Ovary (tissue), 9 donors: ENCODE results near the gene MAFG. TPM values are rescaled to one million over a fixed set of nuclear protein-coding genes. Genes with fewer than 3 reads are reported as not detected.

ENCODE experiments used
- DNase-seq, 5 donors: peaks; one replicate each; pipeline ENCODE4 v3.0.0-alpha.2; 2019 to 2020
- H3K27ac ChIP-seq, 2 donors: fragments of 200-600 bp; one replicate each; pipeline versions ENCODE4 v1.5.1 to v1.8.0; 2019 to 2022
- H3K27me3 ChIP-seq: fragments of 200-600 bp; one replicate; pipeline ENCODE4 v1.8.0; 2022
- H3K36me3 ChIP-seq: fragments of 200-600 bp; sonication (generic); one replicate; pipeline ENCODE4 v1.5.1; 2019
- H3K4me1 ChIP-seq: one replicate; pipeline ENCODE4 v1.8.1; 2013; ENCODE audit warnings: mild to moderate bottlenecking, moderate library complexity; ENCODE audit not compliant: insufficient read depth
- H3K4me3 ChIP-seq: fragments of 200-600 bp; sonication (generic); one replicate; pipeline ENCODE4 v1.5.1; 2017
- H3K9me3 ChIP-seq, 2 donors: fragments of 200-600 bp in 1 of 2; sonication (generic) in 1 of 2; one replicate each; pipeline versions ENCODE4 v1.5.1 to v1.8.1; 2013 to 2019; ENCODE audit warnings: mild to moderate bottlenecking in 1 of 2, moderate library complexity in 1 of 2
- EP300 ChIP-seq: sonication (generic); formaldehyde crosslinking; IDR thresholded peaks from one replicate; pipeline ENCODE4 v1.6.1; 2017; ENCODE audit warnings: antibody characterized with exemption
- POLR2A ChIP-seq: fragments of 450-650 bp; IDR thresholded peaks from one replicate; pipeline ENCODE4 v1.6.1; 2017; ENCODE audit warnings: antibody characterized with exemption, mild to moderate bottlenecking, moderate library complexity
- WGBS, 3 donors: extraction: QIAGEN DNeasy Blood & Tissue Kit in 1 of 3; methylation state at CpG; one replicate each; pipeline versions ENCODE4 v1.1.5 to v1.1.7; 2013 to 2017; 5-methylcytosine and 5-hydroxymethylcytosine counted together
- intact Hi-C, 4 donors: fragments of 100-400 bp; cut with DNase I; formaldehyde crosslinking; loops; one replicate each; pipeline versions ENCODE4 v1.11.0 to v1.15.1; 2022 to 2023
- polyA plus RNA-seq, 2 donors: library from polyadenylated mRNA; stranded (reverse); fragments of 200-250 nt in 1 of 2; fragments of 350-450 nt in 1 of 2; fragmentation: Illumina TruSeq in 1 of 2; extraction: RNeasy Lipid Tissue Mini Kit (QIAGEN cat#74804) in 1 of 2; gene quantifications; one replicate each; pipeline ENCODE4 v1.2.3, GENCODE V29; 2013 to 2014
- total RNA-seq, 7 donors: library from RNA; depleted of rRNA in 2 of 7; stranded (reverse); fragments of >200 nt in 2 of 7; fragmentation: NEBNext Ultra II Directional in 3 of 7; extraction: Animal tissue kit (Norgen Biotek cat#: 25700) in 3 of 7; gene quantifications; one replicate each; pipeline versions ENCODE4 v1.1.0 to v1.2.4, GENCODE V29; 2016 to 2023
- TF ChIP-seq, protein P1 (sequence below), 3 donors: fragments of 450-650 bp in 2 of 3; fragments of 200-600 bp in 1 of 3; IDR thresholded peaks; one replicate each; pipeline versions ENCODE4 v1.5.1 to v1.8.0; 2016 to 2022; ENCODE audit warnings: antibody characterized with exemption in 3 of 3, mild to moderate bottlenecking in 1 of 3
- donor health status: DM: no; HTN: no; CAD: no; lungs with moderate emphysema.
- donor health status: DM: no; HTN: no; CAD: no.
- donor health status: Bipolar disorder and iron deficiency.
- donor health status: DM: yes; HTN: yes; CAD: no.
- donor health status: DM: no; HTN: no; CAD: no.
- donor health status: DM: yes; HTN: yes; CAD: no.

Gene MAFG
- total and polyA plus RNA-seq, 9 donors = 9.5 to 21.1 (median 13.9) TPM

DNA sequence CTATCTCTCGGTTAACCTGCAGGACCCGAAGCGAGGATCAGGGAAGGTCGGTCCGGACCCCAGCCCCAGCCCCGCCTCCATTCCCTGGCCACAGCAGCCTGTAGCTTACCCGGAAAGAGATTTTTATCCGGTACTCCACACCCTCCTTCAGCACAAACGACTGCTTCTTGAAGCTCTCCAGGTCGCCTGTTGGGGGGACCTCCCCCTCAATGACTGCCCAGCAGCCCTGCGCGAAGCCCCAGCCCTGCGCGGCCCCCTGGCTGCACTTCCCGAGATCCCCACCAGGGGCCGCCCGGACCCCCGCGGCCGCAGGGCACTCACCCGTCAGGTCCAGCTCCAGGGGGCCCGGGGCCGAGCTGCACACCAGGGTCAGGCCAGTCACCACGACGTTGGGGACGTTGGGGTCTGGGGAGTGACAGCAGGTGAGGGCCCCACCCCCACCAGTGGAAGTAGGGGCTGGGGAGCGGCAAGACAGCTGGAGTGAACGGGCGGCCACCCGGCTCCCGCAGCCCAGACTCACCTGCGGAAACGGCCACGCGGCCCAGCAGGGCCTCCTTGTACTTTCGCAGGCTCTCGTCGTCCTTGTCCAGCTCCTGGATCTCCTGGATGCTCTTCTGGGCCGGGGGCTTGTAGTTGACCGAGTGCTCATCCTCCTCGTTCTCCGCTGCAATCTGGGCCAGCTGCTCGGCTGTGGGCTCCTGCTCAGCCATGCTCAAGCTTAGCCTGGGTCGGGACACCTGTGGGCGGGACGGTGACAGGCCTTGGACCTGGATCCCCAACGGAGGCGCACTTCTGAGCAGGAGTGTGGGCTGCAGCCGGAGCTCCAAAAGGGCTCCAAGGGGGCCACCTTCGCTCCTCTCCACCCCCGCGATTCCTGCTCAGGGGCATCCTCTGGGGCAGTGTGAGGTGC is 58.1 kb downstream of the MAFG start:
- Histone ChIP-seq H3K27me3 (no peaks in the 10 kb centered on the region), H3K36me3 (no peaks in the 10 kb centered on the region), H3K4me1 (peaks cover 12% of the 10 kb centered on the region), H3K4me3 (peak overlapping the region; percentile 90), H3K27ac (peak overlapping the region; percentile 87 to 95), H3K9me3 (no peaks in the 10 kb centered on the region)
- DNase-seq = peak; percentile 41 to 78 (median 64)
- TF ChIP-seq, protein P1, sequence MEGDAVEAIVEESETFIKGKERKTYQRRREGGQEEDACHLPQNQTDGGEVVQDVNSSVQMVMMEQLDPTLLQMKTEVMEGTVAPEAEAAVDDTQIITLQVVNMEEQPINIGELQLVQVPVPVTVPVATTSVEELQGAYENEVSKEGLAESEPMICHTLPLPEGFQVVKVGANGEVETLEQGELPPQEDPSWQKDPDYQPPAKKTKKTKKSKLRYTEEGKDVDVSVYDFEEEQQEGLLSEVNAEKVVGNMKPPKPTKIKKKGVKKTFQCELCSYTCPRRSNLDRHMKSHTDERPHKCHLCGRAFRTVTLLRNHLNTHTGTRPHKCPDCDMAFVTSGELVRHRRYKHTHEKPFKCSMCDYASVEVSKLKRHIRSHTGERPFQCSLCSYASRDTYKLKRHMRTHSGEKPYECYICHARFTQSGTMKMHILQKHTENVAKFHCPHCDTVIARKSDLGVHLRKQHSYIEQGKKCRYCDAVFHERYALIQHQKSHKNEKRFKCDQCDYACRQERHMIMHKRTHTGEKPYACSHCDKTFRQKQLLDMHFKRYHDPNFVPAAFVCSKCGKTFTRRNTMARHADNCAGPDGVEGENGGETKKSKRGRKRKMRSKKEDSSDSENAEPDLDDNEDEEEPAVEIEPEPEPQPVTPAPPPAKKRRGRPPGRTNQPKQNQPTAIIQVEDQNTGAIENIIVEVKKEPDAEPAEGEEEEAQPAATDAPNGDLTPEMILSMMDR (IDR thresholded peaks at IDR 0.05) = peak; percentile 85 to 88 (median 88)
- TF ChIP-seq EP300 = no peak
- 20 to 34% (median 20%) methylated on average over 41 to 52 of the region's 52 CpGs for WGBS, 3 donors
- intact Hi-C loops = no loop called here

DNA sequence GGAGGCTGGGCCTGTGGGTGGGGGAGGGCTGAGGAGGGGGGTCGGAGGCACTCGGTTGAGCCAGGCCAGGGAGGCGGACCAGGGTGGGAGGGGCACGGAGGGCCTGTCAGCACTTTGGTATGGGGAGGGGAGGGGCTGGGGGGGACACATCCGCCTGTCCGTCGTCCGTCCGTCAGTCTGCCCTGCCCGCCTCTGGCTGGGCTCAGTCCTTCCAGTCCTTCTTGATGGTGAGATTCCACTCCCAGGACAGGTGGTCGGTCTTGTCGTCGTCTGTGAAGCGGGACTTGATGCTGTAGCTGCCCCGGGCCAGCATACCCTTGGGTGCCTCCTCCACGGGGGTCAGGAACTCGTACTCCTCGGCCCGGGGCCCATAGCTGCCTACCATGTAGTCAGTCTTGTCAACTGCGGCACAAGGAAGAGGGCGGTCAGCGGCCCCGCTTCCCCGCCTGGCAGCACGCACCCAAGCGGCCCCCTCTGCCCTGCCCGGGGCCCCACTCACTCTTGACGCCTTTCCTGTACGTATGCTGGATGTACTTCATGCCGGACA is 58.8 kb downstream of the MAFG start:
- Histone ChIP-seq H3K9me3 (no peaks in the 10 kb centered on the region), H3K4me3 (no peak overlapping the region), H3K27ac (peak overlapping the region in 1 of 2 donors; percentile 95), H3K4me1 (peaks cover 12% of the 10 kb centered on the region), H3K27me3 (no peaks in the 10 kb centered on the region), H3K36me3 (no peaks in the 10 kb centered on the region)
- TF ChIP-seq, protein P1 (IDR thresholded peaks at IDR 0.05) = no peak
- TF ChIP-seq EP300 (no peak), POLR2A (no peak)
- 34 to 37% (median 37%) methylated on average over 29 to 30 of the region's 30 CpGs for WGBS, 3 donors
- DNase-seq = peak; percentile 61 to 75 (median 62)
- intact Hi-C loops = no loop called here

Other genes starting within 250 kb of the MAFG start
- gene ARL16, start 243.9 kb downstream of the MAFG start, total RNA-seq = 10 to 100 TPM; 22.8 to 45.1 (median 31.1) TPM
- 10 to 100 TPM; 29.4 to 55.5 TPM for gene ARL16, start 243.9 kb downstream of the MAFG start, polyA plus RNA-seq
- gene HGS, start 243.7 kb downstream of the MAFG start, total RNA-seq = 10 to 100 TPM; 39.1 to 91.5 (median 71.7) TPM
- gene HGS, start 243.7 kb downstream of the MAFG start, polyA plus RNA-seq = 10 to 100 TPM; 73.4 to 73.9 TPM
- gene MRPL12, start 224.4 kb downstream of the MAFG start, total RNA-seq = 10 to 100 TPM; 23.5 to 47.2 (median 39.5) TPM
- gene MRPL12, start 224.4 kb downstream of the MAFG start, polyA plus RNA-seq = 10 to 100 TPM; 12.9 to 36.8 TPM
- gene SLC25A10, start 215.5 kb downstream of the MAFG start, total RNA-seq = 1 to 10 TPM; 2.4 to 9.8 (median 7.9) TPM
- 1 to 10 TPM in 1 of 2 donors, under 1 TPM in 1; 0.12 to 8.7 TPM for gene SLC25A10, start 215.5 kb downstream of the MAFG start, polyA plus RNA-seq
- not detected for gene GCGR, start 123.6 kb downstream of the MAFG start, total RNA-seq
- gene GCGR, start 123.6 kb downstream of the MAFG start, polyA plus RNA-seq = not detected
- gene MCRIP1, start 94.4 kb downstream of the MAFG start, total RNA-seq = 100 to 1,000 TPM in 3 of 7 donors, 10 to 100 TPM in 4; 81.1 to 135 (median 97.0) TPM
- 100 to 1,000 TPM in 1 of 2 donors, under 1 TPM in 1; 0.30 to 129 TPM for gene MCRIP1, start 94.4 kb downstream of the MAFG start, polyA plus RNA-seq
- gene PPP1R27, start 92.7 kb downstream of the MAFG start, total RNA-seq = not detected
- under 1 TPM in 1 of 2 donors, not detected in 1; 0.22 TPM for gene PPP1R27, start 92.7 kb downstream of the MAFG start, polyA plus RNA-seq
- gene P4HB, start 67.2 kb downstream of the MAFG start, total RNA-seq = 100 to 1,000 TPM; 230 to 435 (median 312) TPM
- gene P4HB, start 67.2 kb downstream of the MAFG start, polyA plus RNA-seq = 1,000 to 10,000 TPM in 1 of 2 donors, 100 to 1,000 TPM in 1; 222 to 2,080 TPM
- 100 to 1,000 TPM in 6 of 7 donors, 10 to 100 TPM in 1; 52.0 to 455 (median 318) TPM for gene ARHGDIA, start 56.4 kb downstream of the MAFG start, total RNA-seq
- 100 to 1,000 TPM in 1 of 2 donors, 10 to 100 TPM in 1; 65.8 to 158 TPM for gene ARHGDIA, start 56.4 kb downstream of the MAFG start, polyA plus RNA-seq
- 100 to 1,000 TPM in 1 of 7 donors, 10 to 100 TPM in 6; 27.2 to 160 (median 58.5) TPM for gene ALYREF, start 36.1 kb downstream of the MAFG start, total RNA-seq
- gene ALYREF, start 36.1 kb downstream of the MAFG start, polyA plus RNA-seq = 10 to 100 TPM; 14.2 to 34.1 TPM
- 100 to 1,000 TPM in 1 of 7 donors, 10 to 100 TPM in 6; 49.4 to 135 (median 81.0) TPM for gene ANAPC11, start 36.0 kb downstream of the MAFG start, total RNA-seq
- gene ANAPC11, start 36.0 kb downstream of the MAFG start, polyA plus RNA-seq = 100 to 1,000 TPM in 1 of 2 donors, 1 to 10 TPM in 1; 6.1 to 132 TPM
- 1 to 10 TPM in 5 of 7 donors, under 1 TPM in 2; 0.67 to 3.1 (median 1.4) TPM for gene NPB, start 25.5 kb downstream of the MAFG start, total RNA-seq
- gene NPB, start 25.5 kb downstream of the MAFG start, polyA plus RNA-seq = 1 to 10 TPM in 1 of 2 donors, under 1 TPM in 1; 0.43 to 1.3 TPM
- 10 to 100 TPM; 12.6 to 71.4 (median 25.7) TPM for gene PCYT2, start 16.3 kb downstream of the MAFG start, total RNA-seq
- gene PCYT2, start 16.3 kb downstream of the MAFG start, polyA plus RNA-seq = 10 to 100 TPM; 20.6 to 29.7 TPM
- gene SIRT7, start 9.6 kb downstream of the MAFG start, total RNA-seq = 10 to 100 TPM; 12.6 to 17.7 (median 15.5) TPM
- gene SIRT7, start 9.6 kb downstream of the MAFG start, polyA plus RNA-seq = 10 to 100 TPM in 1 of 2 donors, 1 to 10 TPM in 1; 3.4 to 15.2 TPM
- 100 to 1,000 TPM in 1 of 7 donors, 10 to 100 TPM in 2, 1 to 10 TPM in 4; 1.5 to 119 (median 9.4) TPM for gene PYCR1, start 9.6 kb upstream of the MAFG start, total RNA-seq
- gene PYCR1, start 9.6 kb upstream of the MAFG start, polyA plus RNA-seq = 1 to 10 TPM; 6.1 to 8.1 TPM
- not detected for gene MYADML2, start 19.5 kb upstream of the MAFG start, total RNA-seq
- not detected for gene MYADML2, start 19.5 kb upstream of the MAFG start, polyA plus RNA-seq
- under 1 TPM in 3 of 7 donors, not detected in 4; 0.20 to 0.36 (median 0.24) TPM for gene NOTUM, start 33.5 kb upstream of the MAFG start, total RNA-seq
- gene NOTUM, start 33.5 kb upstream of the MAFG start, polyA plus RNA-seq = under 1 TPM in 1 of 2 donors, not detected in 1; 0.05 TPM
- gene ASPSCR1, start 49.9 kb upstream of the MAFG start, total RNA-seq = 10 to 100 TPM; 18.0 to 39.9 (median 25.8) TPM
- 10 to 100 TPM in 1 of 2 donors, 1 to 10 TPM in 1; 1.6 to 24.3 TPM for gene ASPSCR1, start 49.9 kb upstream of the MAFG start, polyA plus RNA-seq
- gene CENPX, start 95.1 kb upstream of the MAFG start, total RNA-seq = 10 to 100 TPM; 27.5 to 59.7 (median 35.3) TPM
- 10 to 100 TPM in 1 of 2 donors, 1 to 10 TPM in 1; 3.3 to 68.8 TPM for gene CENPX, start 95.1 kb upstream of the MAFG start, polyA plus RNA-seq
- 10 to 100 TPM in 1 of 7 donors, 1 to 10 TPM in 6; 3.5 to 16.4 (median 7.1) TPM for gene LRRC45, start 95.6 kb upstream of the MAFG start, total RNA-seq
- gene LRRC45, start 95.6 kb upstream of the MAFG start, polyA plus RNA-seq = 1 to 10 TPM in 1 of 2 donors, under 1 TPM in 1; 0.67 to 8.0 TPM
- gene RAC3, start 103.9 kb upstream of the MAFG start, total RNA-seq = 1 to 10 TPM; 1.2 to 7.8 (median 3.3) TPM
- 1 to 10 TPM in 1 of 2 donors, under 1 TPM in 1; 0.40 to 5.8 TPM for gene RAC3, start 103.9 kb upstream of the MAFG start, polyA plus RNA-seq
- gene DCXR, start 110.0 kb upstream of the MAFG start, total RNA-seq = 100 to 1,000 TPM in 6 of 7 donors, 10 to 100 TPM in 1; 87.6 to 217 (median 131) TPM
- 100 to 1,000 TPM in 1 of 2 donors, 10 to 100 TPM in 1; 16.7 to 144 TPM for gene DCXR, start 110.0 kb upstream of the MAFG start, polyA plus RNA-seq
- 10 to 100 TPM; 33.3 to 53.0 (median 44.7) TPM for gene RFNG, start 124.1 kb upstream of the MAFG start, total RNA-seq
- gene RFNG, start 124.1 kb upstream of the MAFG start, polyA plus RNA-seq = 10 to 100 TPM; 20.9 to 61.3 TPM
- gene GPS1, start 124.2 kb upstream of the MAFG start, total RNA-seq = 10 to 100 TPM; 48.8 to 96.2 (median 80.1) TPM
- 10 to 100 TPM; 12.4 to 77.8 TPM for gene GPS1, start 124.2 kb upstream of the MAFG start, polyA plus RNA-seq
- 10 to 100 TPM; 40.1 to 72.4 (median 67.7) TPM for gene DUS1L, start 138.1 kb upstream of the MAFG start, total RNA-seq
- gene DUS1L, start 138.1 kb upstream of the MAFG start, polyA plus RNA-seq = 10 to 100 TPM; 15.0 to 62.5 TPM
- 100 to 1,000 TPM in 1 of 7 donors, 10 to 100 TPM in 5, 1 to 10 TPM in 1; 9.8 to 168 (median 53.8) TPM for gene FASN, start 170.5 kb upstream of the MAFG start, total RNA-seq
- 10 to 100 TPM in 1 of 2 donors, 1 to 10 TPM in 1; 1.3 to 16.0 TPM for gene FASN, start 170.5 kb upstream of the MAFG start, polyA plus RNA-seq